SW 1271 (cell line): ENCODE measurements around the gene DNER.

ENCODE experiments used
- DNase-seq, 2 experiments: peaks; one replicate each; lab custom pipeline; 2025; lab: John Stamatoyannopoulos, UW

DNER gene

DNA sequence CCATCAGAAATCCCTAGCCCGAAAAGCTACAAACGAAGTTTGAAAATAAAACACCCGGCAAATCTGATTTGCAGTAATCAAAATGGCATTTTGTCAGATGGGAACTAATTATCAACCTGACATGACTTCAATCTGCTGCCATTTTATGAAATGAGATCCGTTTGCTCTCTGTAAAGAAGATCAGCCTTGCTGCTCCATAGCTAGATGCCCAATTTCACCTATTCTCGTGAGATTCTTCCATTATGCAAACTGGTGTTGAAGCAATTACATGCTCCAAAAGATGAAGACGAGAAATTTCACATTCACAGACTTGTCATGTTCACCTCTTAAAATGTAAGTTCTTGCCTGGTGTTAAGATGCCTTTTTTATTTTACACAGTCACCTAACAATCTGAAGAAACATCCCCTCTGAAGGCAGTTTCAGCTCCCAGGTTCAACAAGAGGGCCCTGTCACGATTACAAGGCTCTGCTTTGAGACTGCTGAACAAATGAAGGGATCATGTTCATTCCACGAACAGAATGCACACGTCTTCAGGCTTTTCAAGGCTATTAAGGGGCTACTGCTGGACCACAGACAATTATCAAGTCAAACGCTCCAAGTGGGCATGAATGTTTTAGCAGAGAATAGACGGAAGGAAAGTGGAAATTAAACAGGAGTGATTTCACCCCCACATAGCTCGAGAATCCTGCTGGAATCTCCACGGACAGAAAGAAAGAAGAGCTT lies 270.6 kb downstream of the DNER start:
- no peak for DNase-seq

DNA sequence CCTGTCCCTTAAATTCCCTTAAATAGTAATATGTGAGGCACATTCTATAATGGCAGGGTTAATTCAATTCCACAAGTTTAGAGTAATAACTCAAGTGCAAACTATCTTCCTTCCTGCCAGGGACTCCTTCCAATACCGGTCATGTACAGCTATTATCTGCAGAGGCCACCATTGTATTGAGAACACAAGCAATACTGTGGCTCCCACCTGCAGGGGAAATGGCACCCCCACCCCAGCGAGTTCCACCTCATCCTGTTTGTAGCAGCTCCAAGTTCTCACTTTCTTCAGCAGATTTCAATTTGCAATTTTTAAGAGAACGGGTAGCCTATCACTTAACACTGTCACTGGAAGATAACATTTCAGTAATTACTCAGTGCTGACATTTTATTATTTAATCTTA lies 271.2 kb downstream of the DNER start:
- no peak for DNase-seq

DNA sequence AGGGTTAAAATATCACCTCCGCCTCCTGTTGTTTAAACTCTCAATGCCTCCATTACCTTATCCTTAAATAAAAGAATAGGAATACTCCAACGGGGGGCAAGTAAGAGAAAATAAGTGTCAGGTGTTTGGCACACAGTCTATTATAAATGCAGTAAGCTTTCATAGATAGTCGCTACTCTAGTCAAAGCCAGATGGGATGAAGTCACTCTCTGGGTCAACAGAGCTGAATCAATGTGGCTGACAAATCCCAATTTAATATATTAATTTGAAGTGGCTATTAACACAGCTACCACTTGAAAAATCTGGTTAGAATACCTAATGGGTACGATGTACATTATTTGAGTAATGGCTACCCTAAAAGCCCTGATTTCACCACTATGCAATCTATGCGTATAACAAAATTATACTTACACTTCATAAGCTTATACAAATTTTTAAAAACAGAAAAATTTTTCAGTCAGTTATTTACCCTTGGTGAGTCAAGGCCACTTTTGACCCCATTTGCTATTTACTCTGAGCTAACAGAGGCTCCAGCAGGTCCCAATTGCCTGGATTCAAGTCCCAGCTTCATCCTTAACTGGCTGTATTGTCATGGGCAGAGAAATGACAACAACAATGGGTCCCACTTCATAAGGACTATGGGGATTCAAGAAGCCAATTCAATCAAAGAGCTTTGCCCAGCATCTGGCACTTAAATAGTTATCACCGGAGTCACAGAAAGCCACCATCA lies 275.8 kb downstream of the DNER start:
- DNase-seq: no peak

DNA sequence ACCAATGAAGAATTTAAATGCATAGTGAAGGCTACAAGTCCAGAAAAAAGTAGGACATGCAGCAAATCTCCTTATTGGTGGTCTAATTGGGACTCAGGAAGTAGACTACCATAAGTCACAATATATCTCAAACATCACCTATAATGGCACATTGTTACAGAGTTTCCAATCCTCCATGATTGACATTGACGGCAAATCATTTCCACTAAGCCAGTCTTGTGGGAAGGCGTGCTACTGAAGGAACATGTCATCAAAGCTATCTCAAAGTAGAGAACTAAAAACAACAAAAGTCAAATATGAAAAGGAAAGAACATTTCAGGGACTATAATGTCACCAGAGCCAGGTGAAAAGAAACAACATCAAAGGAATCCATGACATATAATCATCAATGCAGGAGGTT lies 276.9 kb downstream of the DNER start:
- DNase-seq: no peak

DNA sequence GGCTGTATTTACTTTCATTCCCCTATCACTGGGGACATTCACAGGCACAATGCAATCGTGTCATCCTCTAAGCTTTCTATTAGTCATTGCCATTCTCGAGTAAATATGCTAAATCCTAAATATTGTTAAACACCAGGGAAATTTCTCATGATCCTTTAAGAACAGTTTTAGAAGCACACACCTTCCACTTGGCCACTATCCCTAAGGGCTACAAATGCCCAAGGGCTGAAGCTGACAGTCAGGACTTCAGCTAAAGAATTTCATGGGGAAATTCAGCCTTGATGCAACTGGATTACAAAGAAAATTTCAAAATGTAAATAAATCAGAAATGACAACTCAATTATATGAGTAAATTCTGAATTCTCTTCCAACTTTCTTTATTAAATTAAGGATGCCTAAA lies 280.2 kb downstream of the DNER start:
- no peak for DNase-seq

DNA sequence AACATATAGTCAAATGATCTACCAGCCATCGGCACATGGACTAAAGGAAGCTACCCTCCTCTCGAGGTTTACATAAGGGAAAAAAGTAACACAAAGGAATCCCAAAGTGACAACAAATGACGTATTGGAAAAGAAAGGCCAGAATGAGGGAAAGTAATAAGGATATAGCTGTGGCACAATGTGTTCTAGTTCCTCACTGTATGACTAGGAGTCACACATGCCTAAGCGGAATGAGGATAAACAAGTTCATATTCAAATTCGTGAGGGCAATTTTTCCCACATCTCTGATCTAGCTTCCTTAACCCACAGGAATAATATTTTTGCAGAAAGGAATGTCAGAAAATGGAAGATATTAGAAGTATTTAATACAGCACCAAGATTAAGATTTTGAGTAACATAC lies 281.0 kb downstream of the DNER start:
- DNase-seq: no peak

DNA sequence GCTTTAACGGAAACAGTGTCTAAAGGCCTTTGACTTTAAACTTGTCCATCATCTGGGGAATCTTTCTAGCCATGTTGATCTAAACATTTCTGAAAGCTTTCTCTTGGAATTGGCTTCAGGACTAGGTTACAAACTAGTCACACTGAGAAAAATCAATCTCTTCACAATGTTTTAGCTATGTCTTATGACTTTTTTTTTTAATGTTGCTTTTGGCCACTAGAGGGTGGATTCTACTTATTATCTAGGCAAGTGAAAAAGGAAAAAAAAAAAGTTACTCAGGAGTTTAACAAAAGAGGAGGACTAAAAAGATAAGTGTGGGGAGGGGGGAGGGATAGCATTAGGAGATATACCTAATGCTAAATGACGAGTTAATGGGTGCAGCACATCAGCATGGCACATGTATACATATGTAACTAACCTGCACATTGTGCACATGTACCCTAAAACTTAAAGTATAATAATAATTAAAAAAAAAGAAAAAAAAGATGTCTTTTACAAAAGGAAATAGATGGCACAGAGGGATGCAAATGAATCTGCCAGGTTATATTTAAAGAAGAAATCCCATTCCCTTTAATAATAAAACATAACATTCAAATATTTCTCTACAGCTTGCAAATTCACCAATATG lies 282.9 kb downstream of the DNER start:
- peak; percentile 9 to 71 for DNase-seq

DNA sequence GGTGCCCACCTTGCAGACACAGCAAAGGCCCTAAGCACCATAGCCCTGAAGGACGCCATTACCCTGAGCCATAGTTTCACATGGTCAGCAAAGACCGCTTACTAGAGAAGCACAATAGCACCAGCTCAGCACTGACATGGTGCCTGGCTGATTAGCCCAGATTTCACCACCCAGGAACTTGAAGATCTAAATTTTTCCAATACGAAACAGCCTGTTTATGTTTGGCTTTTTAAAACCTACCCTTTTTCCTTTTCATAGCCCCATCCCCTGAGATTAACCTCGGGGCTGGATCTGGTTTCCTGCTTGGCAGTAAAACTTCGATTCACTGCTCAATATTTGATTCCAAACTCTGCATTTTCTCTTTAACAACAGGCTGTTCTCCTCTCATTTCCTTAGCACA lies 284.8 kb downstream of the DNER start:
- DNase-seq: no peak

DNA sequence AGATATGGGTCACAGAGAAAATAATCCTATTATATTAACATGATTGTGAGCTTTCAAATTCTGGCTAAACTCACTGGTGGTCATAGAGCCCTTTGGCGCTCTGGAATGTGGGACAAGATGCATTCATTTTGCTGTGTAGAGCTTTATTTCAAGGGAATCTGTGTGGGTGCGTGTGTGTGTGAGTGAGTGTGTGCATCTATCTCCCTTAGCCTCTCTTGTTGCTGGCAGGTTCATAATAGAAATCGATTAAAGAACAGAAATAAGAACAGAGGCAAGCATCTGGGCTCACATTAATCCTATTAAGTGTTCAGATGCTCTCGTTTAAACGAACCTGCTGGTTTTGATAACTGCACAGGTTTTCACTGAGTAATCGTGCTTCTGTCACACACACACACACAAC lies 287.9 kb downstream of the DNER start:
- no peak for DNase-seq

DNA sequence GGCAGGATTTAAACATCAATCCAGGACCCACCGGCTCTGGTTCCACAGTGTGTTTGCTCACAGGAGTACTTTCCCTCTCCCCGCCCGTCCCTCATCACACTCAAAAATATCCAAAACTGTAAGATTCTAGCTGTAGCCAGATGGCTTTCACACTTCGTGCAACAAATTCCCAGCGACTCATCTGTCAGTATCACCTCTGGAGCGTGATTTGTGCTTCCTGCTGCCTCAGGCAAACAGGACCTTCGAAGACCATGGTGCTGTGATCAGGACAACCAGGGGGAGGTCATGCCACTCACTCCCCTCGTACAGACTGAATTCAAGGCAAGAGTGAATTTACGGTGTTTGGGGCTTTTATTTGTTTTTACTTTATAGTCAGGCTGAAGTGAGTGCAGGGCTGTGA lies 288.8 kb downstream of the DNER start:
- no peak for DNase-seq

DNA sequence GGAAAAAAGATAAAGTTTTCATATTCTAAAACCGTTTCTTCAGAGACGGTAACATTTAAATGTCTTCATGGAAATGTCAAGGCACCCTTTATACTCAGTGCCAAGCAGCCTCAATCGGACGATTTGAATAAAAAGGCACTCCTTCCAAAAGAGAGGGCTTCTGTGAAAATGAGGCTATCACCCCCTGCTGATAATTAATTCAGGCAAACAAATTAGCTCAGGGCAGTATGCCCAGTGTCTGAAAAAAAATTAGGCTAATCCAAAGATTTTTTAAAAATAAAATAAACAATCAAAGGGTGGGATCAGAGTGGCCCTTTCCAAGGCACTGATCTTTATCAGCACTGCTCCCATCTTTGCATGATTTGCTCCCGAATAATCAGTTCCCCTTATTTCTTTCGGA lies 292.3 kb downstream of the DNER start:
- no peak for DNase-seq

DNA sequence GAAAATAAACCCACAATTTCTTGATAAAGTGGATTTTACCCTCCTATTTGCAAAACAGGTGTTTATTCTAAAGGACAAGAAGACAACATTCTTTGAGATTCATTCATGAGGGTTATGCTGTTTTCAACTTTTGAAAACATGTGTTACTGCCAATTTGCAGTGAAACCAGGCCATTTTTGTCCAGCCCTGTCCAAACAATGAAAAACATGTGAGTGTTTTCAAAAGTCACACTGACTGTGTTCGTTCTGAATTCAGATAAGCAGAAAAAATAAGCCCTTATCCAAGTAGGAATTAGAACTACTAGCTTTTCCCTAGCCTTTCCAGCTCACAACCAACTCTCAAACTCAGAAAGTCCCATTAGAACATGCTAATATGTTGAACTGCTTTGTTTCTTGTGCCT lies 295.2 kb downstream of the DNER start:
- no peak for DNase-seq

DNA sequence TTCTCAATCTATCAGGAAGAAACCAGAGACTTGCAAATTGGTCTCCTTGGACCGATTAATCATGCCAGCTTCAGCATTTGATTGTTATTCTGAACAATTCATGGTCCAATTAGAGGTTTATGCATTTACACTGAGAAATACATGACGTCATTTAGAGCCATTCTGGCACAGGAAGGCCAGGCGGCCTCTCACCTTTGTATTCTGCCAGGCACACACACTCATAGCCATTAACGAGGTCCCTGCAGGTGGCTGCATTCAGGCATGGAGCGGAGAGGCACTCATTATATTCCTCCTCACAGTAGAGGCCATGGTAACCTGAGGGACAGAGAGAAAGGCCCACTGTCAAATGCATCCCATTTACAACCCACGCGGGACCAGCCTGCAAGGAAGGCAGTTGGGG lies 296.4 kb downstream of the DNER start:
- DNase-seq: no peak

DNA sequence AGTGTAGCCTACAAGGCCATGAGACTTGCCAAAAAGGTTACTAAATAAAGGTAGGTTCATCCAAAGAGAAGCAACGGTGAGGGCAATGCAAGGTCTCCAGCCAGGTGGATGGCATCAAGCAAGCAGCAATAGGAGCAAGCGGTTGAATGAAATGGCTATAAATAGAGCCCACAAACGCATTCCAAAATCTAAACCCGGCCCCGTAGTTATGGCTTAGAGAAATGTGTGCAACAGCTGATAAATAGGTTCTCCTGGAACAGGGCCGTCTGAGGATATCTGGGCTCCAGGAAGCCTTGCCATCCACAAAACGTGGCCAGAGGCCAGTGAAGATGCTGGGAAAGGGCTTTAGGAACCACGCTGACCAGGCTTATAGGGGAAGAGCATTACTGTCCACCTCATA lies 297.2 kb downstream of the DNER start:
- DNase-seq: no peak

DNA sequence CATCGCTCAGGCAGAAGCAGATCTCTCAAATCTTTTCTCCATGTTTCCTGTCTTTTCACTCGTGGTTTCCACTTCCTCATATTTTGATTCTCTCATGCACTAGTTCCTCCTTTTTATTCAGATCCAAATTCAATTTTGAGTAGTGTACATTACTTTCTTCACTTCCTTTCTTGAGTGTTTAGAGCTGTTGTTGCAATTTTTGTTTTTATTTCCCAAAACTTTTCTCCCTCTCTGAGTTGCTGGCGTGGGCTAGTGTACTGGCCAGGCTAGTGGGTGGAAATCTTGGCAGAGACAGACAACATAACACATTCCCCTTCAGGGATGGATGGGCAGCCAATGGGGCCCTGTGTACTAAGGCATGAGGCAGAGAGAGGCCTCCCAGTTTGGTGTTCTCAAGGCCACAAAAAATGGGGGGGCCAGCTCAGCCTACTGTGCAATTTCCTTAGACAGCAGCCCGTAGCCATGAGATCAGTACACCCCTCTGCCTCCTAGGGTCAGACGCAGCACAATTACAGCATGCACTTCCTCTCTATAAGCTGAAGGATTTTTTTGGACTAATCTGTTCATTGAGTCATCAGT lies 298.1 kb downstream of the DNER start:
- no peak for DNase-seq

DNA sequence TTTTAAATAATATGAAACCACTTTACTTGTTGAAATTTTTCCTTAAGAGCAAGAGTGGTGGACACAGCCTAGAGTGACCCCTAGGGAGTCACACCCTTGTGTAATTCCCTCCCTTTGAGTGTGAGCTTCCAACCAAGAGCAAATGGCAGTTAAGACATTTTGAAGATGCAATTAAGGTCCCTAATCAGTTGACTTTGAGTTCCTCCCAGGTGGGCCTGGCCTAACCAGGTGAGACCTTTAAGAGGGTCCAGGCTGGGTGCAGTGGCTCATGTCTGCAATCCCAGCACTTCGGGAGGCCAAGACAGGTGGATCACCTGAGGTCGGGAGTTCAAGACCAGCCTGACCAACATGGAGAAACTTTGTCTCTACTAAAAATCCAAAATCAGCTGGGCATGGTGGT lies 299.7 kb downstream of the DNER start:
- no peak for DNase-seq

DNA sequence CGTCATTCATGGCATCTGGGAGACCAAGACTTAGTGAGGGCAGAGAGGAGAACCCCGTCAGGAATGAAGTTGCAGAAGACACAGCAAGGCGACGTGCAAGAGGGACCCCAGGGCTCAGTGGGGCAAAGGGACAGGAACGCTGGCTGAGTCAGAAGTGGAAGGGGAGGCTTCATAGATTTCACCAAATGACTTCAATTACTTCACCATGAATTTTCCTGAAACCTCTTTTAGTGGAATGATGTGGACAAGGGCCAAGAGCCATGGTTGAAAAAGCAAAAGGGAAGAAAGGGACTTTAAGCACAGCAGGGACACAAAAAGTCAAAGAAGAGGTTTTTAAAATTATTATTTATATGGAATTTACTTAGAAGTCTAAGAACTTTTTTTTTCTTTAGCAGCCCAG lies 301.7 kb downstream of the DNER start:
- no peak for DNase-seq

DNA sequence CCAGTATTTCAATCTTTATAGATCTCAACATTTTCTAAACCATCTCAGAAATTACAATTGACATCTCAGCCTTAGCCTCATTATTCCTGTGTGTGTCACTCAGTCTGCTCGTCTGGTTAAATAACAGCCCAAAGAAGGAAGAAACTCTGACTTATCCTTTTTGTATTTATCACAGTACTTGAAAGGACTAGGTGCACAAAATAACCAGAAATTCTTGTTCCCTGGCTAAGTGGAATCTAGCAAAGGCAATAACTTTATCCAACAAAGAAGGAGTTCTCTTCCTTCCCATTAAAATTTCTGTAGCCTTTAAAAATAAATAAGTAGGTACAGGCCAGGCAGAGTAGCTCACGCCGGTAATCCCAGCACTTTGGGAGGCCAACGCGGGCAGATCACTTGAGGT lies 303.4 kb downstream of the DNER start:
- no peak for DNase-seq

DNA sequence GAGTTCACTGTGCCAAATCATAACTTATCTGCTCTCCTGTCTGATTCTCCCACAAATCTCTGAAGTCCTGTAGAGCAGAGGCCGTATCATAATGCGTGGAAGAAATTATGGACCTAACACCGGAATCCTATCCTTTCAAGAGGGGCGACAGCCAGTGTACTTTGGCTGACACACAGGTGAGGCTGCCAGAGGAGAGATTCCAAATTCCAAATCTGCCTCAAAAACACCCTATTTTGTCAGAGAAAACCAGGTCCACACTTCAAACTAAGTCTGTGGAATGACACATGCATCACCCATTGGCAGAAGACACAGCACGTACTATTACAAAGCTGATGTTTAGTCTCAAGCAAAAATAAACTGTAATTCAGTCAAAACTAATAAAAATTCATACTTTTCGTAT lies 304.1 kb downstream of the DNER start:
- DNase-seq: no peak

DNA sequence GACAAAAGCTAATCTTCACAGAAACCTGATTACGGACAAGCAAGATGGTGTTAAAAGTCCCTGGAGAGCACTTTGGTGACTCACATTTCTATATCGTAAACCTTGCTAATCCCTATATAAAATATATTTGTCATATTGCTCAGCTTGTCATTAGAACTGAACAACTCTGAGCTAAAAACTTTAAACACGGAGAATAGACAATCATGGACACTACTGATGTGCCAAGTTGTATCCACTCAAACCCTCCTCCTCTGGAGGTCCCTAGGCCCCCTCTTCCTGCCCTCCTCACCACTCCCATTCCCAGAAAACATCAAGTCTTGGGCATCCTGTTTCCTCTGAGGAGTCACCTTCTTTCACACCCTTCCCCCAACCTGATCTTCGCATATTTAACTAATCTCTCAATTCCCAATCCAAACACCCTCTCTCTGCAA lies 304.6 kb downstream of the DNER start:
- DNase-seq: no peak

DNA sequence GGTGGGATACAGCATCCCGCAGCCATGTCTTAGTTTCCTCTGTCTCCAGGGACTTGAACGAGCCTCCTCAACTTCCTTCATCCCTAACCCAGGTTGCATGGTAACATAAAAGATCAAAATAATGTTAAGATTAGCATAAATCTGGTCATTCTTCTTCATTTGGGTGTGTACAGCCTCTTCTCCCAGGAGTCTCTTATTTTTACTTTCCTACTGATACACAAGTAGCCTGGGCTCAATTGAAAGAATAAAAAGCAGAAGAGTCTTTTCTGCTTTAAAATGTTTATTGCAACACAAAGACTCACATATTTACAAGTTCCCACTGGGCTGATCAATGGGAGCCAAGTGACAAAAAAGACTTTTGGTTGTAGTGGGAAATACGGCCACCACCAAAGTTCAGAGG lies 305.4 kb downstream of the DNER start:
- DNase-seq: peak in 1 of 2 experiments; percentile 10

DNA sequence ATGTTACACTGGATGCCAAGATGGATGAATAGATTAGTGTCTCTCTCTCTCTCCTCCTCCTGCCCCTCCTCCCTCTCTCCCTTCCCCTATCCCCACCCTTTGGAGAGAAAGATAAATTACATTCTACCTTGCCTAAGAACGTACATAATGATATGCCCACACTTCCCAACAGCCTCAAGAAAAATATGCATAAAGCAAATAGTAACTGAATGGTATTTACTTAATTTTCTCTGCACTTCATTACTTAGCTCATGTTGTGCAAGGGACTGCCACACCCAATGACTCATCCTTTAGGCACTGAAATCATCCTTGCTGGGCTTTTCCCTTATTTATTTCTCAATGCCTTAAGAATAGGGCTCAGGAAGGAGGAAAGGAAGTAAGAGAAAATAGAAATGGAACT lies 306.0 kb downstream of the DNER start:
- DNase-seq: peak; percentile 69 to 94

DNA sequence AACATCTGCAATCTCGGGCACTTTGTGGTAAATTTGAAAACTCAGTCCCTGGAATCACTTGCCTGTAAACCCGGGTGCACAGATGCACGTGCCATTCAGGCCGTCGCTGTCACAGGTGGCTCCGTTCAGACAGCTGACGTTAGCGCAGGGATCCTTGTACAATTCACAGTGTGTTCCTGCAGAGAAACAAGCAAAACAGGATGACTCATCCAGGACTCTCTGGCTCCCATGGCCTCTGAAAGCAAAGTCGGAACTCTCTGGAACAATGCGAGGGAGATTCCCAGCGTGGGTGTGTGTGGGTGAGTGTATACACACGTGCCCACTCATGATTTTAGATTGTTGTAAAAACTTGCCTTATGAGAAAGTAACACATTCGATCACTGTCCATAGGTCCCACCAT lies 307.2 kb downstream of the DNER start:
- DNase-seq: peak in 1 of 2 experiments; percentile 62
